Measurements from ENCODE around the gene PHLDB1.
"Not testable (repeated sequence)": the region's sequence is repeated elsewhere in the genome, so short reads cannot be mapped to it uniquely, and the experiment has no call there.

The PHLDB1 gene

DNA sequence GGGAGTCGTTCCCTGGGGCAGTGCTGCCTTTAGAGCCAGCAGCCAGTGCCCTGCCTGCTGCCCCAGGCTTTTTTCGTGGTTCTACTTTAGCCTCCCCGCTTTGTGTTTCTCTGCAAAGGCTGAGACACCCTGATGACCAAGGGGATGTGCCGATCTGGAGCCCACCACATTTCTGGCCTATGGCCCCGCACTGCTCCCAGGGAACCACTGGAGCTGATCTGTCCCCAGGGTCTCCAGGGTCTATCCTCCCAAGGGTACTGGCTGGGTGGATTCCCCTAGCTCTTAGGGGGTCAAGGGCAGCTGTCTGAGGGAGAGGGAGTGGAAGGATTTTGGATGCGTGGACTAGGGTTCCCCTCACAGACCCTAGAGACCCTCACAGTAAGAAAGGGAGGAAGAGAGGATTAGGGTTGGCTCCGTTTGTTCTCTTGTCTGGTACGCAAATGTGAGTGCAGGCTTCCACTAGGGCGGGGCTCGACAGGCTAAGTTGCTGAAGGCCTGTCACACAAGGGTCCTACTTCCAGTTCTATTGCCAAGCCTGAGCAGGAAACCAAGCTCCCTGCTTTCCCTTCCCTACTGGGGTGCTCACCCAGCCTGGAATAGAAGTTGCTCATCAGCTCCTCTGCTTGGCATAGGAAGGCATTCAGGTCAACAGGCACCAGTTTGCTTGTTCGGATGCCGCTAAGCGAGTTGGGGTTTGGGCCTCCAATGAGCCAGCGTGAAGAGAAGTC is 52.7 kb downstream of the PHLDB1 start:
- no peak for DNase-seq

- no peak for DNase-seq
Measured at GRCh38 chr11:118660681-118661424, 53.4 kb downstream of the PHLDB1 start.

DNA sequence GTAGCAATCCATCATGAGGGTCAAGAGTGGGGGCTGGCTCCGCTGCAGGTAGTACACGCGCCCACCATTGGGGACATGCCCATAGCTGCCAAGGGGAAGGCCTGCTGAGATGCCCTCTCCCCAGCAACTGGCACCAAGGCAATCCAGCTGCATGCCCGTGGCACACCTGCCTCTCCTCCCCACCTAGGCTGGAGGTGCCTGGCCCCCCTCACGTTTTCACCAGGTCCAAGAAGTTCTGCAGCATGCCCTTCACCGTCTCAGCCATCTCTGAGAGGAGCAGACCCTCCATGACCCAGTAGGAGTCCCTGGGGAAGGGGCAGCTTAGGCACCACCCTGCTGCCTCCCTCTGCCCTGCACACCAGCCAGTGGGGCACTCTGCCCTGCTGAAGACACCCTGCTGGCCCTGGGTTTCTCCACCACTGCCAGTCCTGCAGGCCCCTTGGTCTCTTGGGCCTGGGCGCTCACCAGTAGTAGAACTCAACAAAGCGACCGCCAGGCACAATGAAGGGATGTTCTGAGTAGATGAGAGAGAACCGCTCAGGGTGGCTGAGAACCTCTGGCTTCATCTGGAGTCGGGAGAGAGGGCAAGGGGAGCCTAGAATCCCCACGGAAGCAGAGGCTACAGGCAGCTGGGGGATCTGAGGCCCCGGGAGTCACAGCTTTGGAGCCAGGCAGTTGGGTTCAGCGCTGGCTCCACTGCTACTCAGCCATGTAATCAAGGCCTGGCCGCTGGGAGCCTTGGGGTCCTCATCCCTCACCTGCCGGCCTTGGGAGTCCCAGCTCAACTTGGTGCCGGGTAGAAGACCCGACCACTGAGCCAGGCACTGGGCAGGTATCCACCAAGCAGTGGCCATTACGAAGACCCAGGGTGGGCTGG is 54.2 kb downstream of the PHLDB1 start:
- no peak for DNase-seq

GRCh38 chr11:118662401-118663271 is 55.2 kb downstream of the PHLDB1 start:
- no peak for DNase-seq

DNA sequence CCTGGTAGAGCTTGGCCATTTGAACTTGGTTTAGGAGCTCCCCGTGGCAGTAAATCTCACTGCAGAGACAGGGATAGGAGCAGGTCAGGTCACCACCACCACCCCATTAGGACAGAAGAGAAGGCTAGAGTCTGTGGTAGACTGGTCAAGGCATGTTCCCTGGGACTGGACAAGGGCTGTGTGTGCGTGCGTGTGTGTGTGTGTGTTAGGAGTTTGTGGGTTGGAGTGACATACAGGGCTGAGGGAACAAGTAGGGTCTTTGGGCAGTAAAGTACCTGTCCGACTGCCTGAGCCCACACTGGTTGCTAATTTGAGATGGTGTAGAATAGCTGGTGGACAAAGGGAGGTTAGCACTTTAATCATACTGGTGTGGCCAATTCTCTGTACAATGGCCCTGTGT is 56.0 kb downstream of the PHLDB1 start:
- DNase-seq: no peak

DNA sequence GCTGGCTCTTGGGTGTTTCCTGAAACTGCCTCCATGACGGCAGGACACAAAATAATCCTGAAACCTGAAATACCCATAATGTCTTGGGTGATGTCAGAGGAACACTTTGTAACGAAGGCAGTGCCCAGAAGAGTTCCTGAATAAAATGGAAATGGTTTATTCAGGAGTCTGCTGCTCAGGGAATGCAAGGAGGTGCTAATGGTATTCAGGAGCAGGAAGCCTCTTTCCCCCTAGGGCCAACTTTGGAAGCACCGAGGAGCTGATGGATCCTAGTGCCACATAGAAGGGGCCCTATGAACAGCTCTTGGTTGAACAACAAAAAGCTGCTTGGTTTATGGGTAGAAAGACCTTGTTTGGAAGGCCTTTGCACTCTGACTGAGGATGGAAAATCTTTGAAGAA is 56.5 kb downstream of the PHLDB1 start:
- DNase-seq: no peak

GRCh38 chr11:118666371-118666770 is 59.0 kb downstream of the PHLDB1 start:
- no peak for DNase-seq

DNA sequence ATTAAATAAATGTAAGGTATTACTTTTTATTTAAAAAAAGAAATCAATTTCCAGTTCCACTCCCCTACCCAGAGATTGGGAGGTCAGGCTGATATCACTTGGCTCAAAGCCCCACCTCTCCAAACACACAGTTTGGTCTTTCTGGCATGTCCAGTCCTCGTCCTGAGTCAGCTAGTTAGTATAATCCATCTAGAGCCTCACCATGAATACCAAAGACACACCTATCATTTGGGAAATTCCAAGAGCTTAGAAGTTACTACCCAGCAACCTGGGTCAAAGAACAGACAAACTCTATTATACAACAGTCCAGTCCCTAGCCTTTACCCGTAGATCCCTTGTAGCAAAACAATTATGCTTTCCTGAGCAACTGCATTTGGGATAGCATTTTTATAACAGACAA is 62.6 kb downstream of the PHLDB1 start:
- no peak for DNase-seq

DNA sequence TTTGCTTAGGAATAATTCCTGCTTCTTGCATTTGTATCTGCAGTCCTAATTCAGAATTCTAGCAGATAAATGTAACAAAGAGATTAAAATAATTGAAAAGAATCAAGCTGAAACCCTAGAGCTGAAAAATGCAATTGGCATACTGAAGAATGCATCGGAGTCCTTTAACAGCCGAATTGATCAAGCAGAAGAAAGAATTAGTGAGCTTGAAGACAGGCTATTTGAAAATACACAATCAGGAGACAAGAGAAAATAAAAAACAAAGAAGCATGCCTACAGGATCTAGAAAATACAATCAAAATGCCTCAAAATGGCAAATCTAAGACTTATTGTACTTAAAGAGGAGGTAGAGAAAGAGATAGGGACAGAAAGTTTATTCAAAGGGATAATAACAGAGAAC is 63.8 kb downstream of the PHLDB1 start:
- DNase-seq: no peak

GRCh38 chr11:118672846-118673245 is 65.4 kb downstream of the PHLDB1 start:
- no peak for DNase-seq

DNA sequence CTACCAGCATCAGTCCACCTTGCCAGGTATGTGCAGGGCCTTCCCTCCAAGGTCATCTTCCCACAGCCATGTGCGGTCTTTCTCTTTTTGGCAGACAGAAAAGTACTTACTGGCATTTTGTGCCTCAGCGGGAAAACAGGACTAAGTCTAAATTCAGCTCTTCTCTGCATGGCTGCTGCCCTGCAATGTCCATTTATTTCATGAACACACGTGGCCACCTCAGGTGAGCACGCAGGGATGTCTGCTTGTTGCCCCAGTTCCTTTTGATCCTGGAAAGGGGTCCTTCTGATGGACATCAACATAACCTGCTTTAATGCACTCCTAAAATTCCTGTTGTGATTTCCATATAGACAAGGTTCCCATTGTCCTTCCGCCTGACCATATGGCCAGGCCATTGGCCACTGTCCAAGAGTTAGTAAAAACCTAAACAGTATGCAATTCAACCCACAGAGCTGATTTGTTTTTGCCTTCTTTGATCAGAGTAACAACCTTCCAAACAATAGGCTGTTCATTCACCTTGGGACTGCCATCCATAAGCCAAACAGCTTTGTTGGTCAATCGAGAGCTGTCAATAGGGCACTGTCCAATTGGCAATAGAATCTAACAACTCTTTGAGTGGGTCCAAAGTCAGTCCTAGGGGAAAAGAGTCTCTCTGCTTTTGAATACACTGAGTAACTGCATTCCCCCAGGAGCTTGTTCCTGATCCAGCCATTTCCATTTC is 66.1 kb downstream of the PHLDB1 start:
- no peak for DNase-seq

- no peak for DNase-seq
Measured at GRCh38 chr11:118674082-118674435, 66.6 kb downstream of the PHLDB1 start.

- no peak for DNase-seq
Measured at GRCh38 chr11:118677977-118678376, 70.6 kb downstream of the PHLDB1 start.

GRCh38 chr11:118678908-118679307 is 71.5 kb downstream of the PHLDB1 start:
- not testable (repeated sequence) for DNase-seq

DNA sequence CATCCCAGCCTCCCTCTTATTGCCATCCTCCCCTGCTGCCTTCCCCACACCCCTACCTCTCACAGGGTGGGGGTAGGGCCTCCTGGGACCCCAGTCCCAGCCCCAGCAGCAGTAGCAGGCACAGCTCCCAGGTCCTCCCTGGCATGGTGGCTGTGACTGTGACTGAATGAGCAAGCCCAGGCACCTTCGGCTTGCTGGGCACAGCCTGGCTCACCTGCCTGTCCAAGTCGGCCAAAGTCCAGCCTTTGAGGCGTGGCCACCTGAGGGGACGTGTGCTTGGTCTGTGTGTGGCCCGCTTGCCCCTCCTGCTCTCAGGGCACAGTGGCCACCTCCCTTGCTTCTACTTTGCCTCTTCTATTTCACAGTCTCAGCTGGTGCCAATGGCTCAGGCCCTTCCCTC is 72.1 kb downstream of the PHLDB1 start, which contains the start of gene TREH:
Gene TREH, minus strand, starts transcription at position 168 of the 400 bp plus-strand sequence. Its CDS starts 23 bp downstream, at position 145.
- DNase-seq: no peak

DNA sequence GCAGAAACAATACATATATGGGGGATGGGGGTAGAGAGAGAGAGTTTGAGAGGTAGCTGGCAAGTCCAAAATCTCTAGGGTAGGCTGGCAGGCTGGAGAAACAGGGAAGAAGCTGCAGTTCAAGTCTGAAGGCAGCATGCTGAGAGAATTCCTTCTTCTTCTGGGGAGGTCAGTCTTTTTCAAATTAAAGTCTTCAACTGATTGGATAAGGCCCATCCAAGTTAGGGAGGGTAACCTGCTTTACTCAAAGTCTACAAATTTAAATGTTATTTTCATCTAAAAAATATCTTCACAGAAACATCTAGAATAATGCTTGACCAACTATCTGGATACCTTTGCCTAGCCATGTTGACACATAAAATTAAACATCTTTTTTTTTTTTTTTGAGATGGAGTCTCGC is 75.0 kb downstream of the PHLDB1 start:
- no peak for DNase-seq

GRCh38 chr11:118682939-118683338 is 75.5 kb downstream of the PHLDB1 start:
- not testable (repeated sequence) for DNase-seq

DNA sequence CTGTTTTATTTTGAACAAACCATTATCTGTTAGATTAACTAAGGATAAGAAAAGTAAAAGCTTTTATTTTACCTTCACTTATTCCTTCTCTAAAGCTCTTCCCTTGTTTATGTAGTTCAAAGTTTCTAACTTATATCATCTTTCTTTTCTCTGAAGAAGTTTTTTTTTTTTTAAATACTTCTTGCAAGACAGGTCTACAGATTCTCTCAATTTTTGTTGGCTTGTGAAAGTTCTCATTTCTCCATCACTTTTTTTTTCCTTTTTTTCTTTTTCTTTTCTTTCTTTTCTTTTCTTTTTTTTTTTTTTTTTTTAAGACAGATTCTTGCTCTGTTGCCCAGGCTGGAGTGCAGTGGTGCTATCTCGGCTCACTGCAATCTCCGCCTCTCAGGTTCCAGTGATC is 76.8 kb downstream of the PHLDB1 start:
- no peak for DNase-seq

DNA sequence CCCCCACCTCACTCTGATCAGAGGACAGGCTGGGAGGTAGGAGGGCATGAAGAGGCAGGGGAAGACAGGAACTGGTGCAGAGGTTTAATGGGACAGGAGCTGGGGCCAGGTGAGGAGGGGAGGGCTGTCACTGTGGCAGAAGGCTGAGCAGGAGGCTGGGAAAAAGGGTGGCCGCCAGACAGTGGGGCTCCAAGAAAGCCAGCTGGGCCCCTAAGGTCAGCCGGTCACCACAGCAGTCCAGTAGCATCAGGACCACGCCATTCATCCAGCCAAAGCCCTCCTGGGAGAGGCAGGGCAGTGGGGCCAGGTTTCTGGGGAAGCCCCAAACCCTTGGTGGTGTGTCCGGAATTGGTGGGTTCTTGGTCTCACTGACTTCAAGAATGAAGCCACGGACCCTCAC is 80.5 kb downstream of the PHLDB1 start:
- DNase-seq: no peak

DNA sequence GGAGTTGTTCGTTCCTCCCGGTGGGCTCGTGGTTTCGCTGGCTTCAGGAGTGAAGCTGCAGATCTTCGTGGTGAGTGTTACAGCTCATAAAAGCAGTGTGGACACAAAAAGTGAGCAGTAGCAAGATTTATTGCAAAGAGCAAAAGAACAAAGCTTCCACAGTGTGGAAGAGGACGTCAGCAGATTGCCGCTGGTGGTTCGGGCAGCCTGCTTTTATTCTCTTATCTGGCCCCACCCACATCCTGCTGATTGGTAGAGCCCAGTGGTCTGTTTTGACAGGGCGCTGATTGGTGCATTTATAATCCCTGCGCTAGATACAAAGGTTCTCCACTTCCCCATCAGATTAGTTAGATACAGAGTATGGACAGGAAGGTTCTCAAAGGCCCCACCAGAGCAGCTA is 80.9 kb downstream of the PHLDB1 start:
- DNase-seq: peak; percentile 31 to 58

DNA sequence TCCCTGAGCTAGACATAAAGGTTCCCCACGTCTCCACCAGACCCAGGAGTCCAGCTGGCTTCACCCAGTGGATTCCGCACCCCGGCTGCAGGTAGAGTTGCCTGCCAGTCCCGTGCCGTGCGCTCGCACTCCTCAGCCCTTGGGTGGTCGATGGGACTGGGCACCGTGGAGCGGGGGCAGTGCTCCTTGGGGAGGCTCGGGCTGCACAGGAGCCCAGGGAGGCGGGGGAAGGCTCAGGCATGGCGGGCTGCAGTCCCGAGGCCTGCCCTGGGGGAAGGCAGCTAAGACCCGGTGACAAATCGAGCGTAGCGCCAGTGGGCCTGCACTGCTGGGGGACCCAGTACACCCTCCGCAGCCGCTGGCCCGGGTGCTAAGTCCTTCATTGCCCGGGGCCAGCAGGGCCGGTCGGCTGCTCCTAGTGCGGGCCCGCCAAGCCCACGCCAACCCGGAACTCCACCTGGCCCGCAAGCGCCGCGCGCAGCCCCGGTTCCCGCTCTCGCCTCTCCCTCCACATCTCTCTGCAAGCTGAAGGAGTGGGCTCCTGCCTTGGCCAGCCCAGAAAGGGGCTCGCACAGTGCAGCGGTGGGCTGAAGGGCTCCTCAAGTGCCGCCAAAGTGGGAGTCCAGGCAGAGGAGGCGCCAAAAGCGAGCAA is 81.6 kb downstream of the PHLDB1 start:
- DNase-seq: no peak

Measured in CD4-positive, alpha-beta T cell treated with Interferon alpha-2 for 1 hour (primary cell).